Transverse colon (tissue), 4 donors: ENCODE data around the gene FZD10.

Experiments used
- POLR2A ChIP-seq: fragments of 450-650 bp; IDR thresholded peaks from one replicate; pipeline ENCODE4 v1.6.1; 2016; ENCODE audit warnings: antibody characterized with exemption, mild to moderate bottlenecking, moderate library complexity
- POLR2AphosphoS5 ChIP-seq, 3 donors: sonication (generic); formaldehyde crosslinking; IDR thresholded peaks; one replicate each; pipeline ENCODE4 v1.6.1; 2016; ENCODE audit warnings: antibody characterized with exemption in 3 of 3
- TF ChIP-seq, protein P1 (sequence below), 5 experiments: fragments of 200-600 bp in 3 of 5; fragments of 450-650 bp in 2 of 5; sonication (generic) in 3 of 5; IDR thresholded peaks; 1 replicate in 2 of 5; 2 replicates in 3 of 5; pipeline ENCODE4 v1.5.1; 2016 to 2017; ENCODE audit warnings: antibody characterized with exemption in 5 of 5, inconsistent platforms in 3 of 5, mild to moderate bottlenecking in 2 of 5, moderate library complexity in 1 of 5

DNA sequence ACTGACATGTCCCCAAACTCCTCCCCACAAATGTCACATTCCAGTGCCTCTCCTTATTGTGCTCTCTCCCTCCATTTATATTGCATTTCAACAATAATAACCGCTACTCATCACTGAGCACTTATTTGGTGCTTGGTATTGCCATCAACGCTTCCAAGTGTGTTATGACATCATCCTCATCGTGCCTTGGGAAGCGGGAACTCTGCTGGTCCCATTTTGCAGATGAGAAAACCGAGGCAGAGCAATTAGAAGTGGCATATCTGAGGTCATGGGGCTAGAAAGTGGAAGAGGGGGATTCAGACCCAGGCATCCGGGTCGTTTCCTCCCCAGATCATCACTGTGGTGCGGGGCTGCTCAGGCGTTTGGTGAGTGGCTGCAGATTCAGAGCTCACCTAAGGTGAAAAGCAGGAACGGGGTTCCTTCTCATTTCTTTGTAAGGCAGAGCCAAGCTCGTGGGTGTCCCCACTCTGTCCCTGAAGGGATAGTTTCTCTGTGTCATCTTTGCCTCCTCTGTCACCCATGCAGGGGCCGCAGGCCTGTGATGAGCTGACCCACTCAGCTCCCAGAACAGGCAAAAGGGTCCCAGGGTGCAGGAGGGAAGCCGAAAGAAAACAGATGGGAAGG, 5.5 kb upstream of the FZD10 start:
- TF ChIP-seq POLR2A: no peak
- TF ChIP-seq, protein P1, sequence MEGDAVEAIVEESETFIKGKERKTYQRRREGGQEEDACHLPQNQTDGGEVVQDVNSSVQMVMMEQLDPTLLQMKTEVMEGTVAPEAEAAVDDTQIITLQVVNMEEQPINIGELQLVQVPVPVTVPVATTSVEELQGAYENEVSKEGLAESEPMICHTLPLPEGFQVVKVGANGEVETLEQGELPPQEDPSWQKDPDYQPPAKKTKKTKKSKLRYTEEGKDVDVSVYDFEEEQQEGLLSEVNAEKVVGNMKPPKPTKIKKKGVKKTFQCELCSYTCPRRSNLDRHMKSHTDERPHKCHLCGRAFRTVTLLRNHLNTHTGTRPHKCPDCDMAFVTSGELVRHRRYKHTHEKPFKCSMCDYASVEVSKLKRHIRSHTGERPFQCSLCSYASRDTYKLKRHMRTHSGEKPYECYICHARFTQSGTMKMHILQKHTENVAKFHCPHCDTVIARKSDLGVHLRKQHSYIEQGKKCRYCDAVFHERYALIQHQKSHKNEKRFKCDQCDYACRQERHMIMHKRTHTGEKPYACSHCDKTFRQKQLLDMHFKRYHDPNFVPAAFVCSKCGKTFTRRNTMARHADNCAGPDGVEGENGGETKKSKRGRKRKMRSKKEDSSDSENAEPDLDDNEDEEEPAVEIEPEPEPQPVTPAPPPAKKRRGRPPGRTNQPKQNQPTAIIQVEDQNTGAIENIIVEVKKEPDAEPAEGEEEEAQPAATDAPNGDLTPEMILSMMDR (IDR thresholded peaks at IDR 0.05): no peak
- TF ChIP-seq POLR2AphosphoS5 (IDR thresholded peaks at IDR 0.05): no peak
